SIG-M5 treated with dmso at 0.1 percent for 504 hours (cell line): ENCODE data around the gene FCGR3A.
"Not testable (repeated sequence)": the region's sequence is repeated elsewhere in the genome, so short reads cannot be mapped to it uniquely, and the experiment has no call there.

Experiments
- DNase-seq: peaks from one replicate; lab custom pipeline; 2025; ENCODE audit not compliant: unreplicated experiment; lab: John Stamatoyannopoulos, UW

Gene FCGR3A

GRCh38 chr1:161556990-161557389 is 7.4 kb upstream of the FCGR3A start:
- DNase-seq = not testable (repeated sequence)

DNA sequence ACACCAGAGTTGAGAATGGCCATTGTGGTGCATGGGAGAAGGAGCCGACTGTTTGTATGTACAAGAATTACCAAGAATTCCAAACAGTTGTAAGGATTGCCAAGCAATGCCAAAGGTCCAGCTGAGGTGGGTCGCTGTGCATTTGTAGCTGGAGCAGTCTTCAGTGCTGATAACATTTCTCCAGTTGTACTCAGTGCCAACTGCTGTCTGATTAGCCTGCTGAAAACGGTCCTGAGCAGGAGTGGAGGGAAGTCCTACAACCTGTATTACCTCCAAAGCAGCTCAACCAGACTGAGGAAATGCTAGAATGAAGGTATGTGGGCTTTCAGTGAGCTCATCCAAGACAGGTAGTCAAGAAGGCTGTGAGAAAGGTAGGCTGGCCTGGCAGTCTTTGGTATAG is 6.5 kb upstream of the FCGR3A start:
- not testable (repeated sequence) for DNase-seq

GRCh38 chr1:161554815-161555417 is 5.3 kb upstream of the FCGR3A start:
- DNase-seq = peak; percentile 73

- DNase-seq = peak; percentile 38
These were observed 4.7 kb upstream of the FCGR3A start for GRCh38 chr1:161554340-161554739.

GRCh38 chr1:161553631-161554030 is 4.0 kb upstream of the FCGR3A start:
- DNase-seq = not testable (repeated sequence)

GRCh38 chr1:161550942-161551341 is 1.3 kb upstream of the FCGR3A start:
- not testable (repeated sequence) for DNase-seq

GRCh38 chr1:161548749-161549406 is 740 bp downstream of the FCGR3A start:
- not testable (repeated sequence) for DNase-seq

GRCh38 chr1:161547995-161548741 is 1.4 kb downstream of the FCGR3A start:
- not testable (repeated sequence) for DNase-seq

DNA sequence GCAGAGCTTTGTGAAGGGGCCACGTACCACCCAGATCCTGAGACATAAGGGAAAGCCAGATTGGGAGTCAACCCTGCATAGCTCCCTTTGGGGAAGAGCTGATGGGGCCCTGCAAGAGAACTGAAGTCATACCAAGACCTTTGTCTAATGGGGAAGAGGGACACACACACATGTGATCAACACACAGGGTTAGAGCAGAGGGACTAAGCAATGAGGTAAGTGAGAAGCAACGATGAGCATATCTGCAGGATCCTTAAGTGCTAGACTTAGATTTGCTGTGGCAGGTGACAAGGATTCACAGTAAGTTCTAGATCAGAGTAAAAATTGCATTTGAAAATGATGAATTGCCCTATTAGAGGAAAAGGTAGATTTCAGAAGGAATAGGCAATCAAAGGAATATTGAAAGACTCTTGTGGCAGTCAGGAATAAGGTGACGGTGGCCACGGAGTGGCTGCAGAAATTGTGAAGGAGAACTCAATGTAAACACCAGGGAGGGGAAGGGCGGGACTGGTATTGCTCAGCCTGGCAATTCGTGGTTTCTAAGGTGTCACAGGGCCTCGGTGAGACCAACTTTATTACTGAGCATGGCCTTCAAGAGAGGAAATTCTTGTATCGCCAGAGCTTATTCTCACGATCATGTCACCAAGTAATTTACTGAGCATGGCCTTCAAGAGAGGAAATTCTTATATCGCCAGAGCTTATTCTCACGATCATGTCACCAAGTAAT is 4.5 kb downstream of the FCGR3A start:
- not testable (repeated sequence) for DNase-seq

- not testable (repeated sequence) for DNase-seq
These were observed 6.5 kb downstream of the FCGR3A start for GRCh38 chr1:161543125-161543524.

GRCh38 chr1:161542091-161542559 is 7.5 kb downstream of the FCGR3A start:
- DNase-seq = not testable (repeated sequence)

DNA sequence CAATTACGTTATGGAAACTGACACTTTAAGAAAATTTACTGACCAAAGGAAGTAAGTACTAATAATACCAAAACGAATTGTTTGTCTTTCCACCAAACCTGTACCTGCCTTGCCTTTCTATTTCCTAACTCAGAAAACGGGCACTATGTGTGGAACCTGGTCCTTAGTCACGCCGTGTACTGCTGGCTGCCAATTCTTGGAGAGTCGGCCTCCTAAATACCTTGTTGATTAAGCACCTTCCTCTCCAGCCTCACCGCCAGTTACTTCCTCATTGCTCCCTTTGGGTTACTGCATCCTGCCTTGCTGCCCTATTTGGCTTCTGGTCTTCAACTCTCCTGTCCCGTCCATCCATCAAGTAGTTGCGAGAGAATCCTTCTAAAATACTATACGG is 9.1 kb downstream of the FCGR3A start:
- peak; percentile 35 for DNase-seq

DNA sequence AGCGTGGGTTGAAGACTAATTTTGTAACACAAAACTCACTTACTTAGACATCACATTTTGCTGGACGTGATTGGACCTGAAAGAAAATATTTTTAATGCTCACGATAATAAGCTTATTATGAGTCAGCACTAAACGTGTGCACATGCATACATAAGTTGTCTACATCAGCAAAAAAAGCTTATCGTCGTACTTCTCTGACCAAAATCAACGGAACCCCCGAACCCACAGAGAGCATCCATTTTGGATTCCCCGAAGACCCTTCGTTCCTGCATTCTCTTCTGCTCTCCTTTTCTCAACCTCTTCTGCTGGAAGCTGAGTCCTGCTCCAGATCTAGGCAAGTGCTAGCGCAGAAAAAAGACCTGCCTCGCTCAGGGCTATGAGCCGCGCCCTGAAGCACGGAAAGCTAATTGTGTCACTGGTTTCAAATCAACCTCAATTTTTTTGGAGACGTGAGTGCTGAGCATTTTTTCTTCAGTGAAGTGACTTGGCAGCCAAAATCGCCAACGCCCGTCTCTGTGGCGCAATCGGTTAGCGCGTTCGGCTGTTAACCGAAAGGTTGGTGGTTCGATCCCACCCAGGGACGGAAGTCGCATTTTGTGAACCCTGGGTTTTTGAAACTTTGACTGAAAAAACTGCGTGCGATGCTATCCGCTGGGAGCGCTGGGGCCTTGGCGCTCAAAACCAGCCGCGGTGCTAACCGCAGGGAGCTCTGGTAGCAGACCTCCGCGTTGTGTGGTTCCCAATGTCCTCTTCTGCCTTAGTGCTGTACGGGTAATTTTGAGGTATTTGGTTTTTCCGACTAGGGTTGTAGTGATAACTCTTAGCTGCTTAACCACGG is 9.7 kb downstream of the FCGR3A start:
- peak; percentile 91 for DNase-seq

- not testable (repeated sequence) for DNase-seq
These were observed 10.6 kb downstream of the FCGR3A start for GRCh38 chr1:161538925-161539479.

- DNase-seq = not testable (repeated sequence)
These were observed 12.4 kb downstream of the FCGR3A start for GRCh38 chr1:161537068-161537669.

GRCh38 chr1:161532644-161533567 is 16.7 kb downstream of the FCGR3A start:
- DNase-seq = peak; percentile 52

DNA sequence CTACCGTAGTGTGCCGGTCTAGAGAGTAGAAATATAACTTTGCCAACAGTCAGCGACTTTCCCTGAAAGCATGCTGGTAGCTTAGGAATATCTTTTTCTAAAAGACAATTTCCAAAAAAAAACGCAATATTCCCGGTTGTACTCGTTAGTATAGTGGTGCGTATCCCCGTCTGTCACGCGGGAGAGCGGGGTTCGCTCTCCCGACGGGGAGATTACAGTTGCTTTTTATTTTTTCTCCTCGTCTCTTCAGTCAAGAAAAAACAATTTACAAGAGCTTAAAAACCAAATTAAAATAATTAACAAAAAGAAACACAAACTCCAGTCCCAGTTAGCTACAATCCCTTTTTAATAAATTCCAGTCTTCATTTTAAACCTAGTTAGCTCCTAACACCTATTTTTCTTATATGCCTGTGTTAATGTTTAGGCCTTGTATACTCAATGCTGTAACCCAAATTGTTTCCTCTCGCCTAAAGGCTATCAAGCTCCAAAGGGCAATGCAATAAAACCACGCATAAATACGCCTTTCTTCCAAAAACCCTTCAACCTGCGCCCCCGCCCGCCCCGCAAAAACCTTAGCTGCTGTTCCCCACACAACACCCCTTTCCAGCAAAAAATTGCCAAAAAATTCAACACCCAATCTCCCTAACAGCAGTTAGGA is 17.5 kb downstream of the FCGR3A start:
- peak; percentile 22 for DNase-seq
